HCT116 (cell line): Measurements from ENCODE around the gene FMNL1. TPM values are rescaled to one million over a fixed set of nuclear protein-coding genes. Genes with fewer than 3 reads are reported as not detected.
A peak's percentile ranks its signal among the peaks of the same experiment; 100 is the strongest.

Experiments used
- ATAC-seq: fragments of 200-7000 bp; cut with Tn5 transposase; 2 replicates; pipeline ENCODE4 v1.9.1; 2020; ENCODE audit warnings: mild to moderate bottlenecking, moderate library complexity
- BruUV-seq: library from RNA; stranded (reverse); fragments of 400-500 nt; replicated peaks from 2 replicates; lab custom pipeline; 2021; lab: Mats Ljungman, UMichigan
- CTCF ChIA-PET: fragments of 300-600 bp; sonication (Branson Sonifier 250); formaldehyde crosslinking; loops from one replicate; lab custom pipeline; 2021; ENCODE audit warnings: antibody characterized with exemption; lab: Charles Lee
- POLR2A ChIA-PET: fragments of 300-600, 350-600 bp; sonication (Branson Sonifier 250); formaldehyde crosslinking; loops from one replicate; lab custom pipeline; 2021; ENCODE audit warnings: antibody characterized with exemption; lab: Charles Lee
- RAD21 ChIA-PET, 2 experiments: fragments of 300-600 bp; sonication (Branson Sonifier 250); formaldehyde crosslinking; loops; one replicate each; lab custom pipeline; 2023; ENCODE audit warnings: low total read pairs in 2 of 2; ENCODE audit not compliant: uncharacterized antibody in 2 of 2, unreplicated experiment in 2 of 2, low non-redundant PET in 1 of 2; lab: Charles Lee
- DNase-seq: peaks from one replicate; pipeline ENCODE4 v3.0.0-alpha.2; 2010; ENCODE audit warnings: low read depth, low spot score
- H2AFZ ChIP-seq: fragments of 200-600 bp; shearing (Covaris generic), sonication (generic); 2 replicates; pipeline ENCODE4 v1.6.1; 2017; ENCODE audit warnings: low read depth, mixed run types, mixed read lengths, antibody characterized with exemption, low read length; ENCODE audit not compliant: poor library complexity, severe bottlenecking
- H3K27ac ChIP-seq: 2 replicates; pipeline ENCODE4 v1.5.1; 2012; ENCODE audit warnings: low read depth, low read length
- H3K27me3 ChIP-seq: fragments of 200-600 bp; sonication (generic); 2 replicates; pipeline ENCODE4 v1.6.1; 2016; ENCODE audit warnings: mixed run types, low read length, mixed read lengths; ENCODE audit not compliant: insufficient read depth
- H3K36me3 ChIP-seq, 2 experiments: fragments of 200-500 bp in 1 of 2; fragments of 200-600 bp in 1 of 2; sonication (Bioruptor generic) in 1 of 2; sonication (generic) in 1 of 2; 2 replicates each; pipeline versions ENCODE4 v1.5.1 to v1.6.1; 2014 to 2016; ENCODE audit warnings: low read length in 2 of 2, inconsistent platforms in 1 of 2, mixed read lengths in 1 of 2, mixed run types in 1 of 2; ENCODE audit not compliant: insufficient read depth in 2 of 2, control insufficient read depth in 1 of 2
- H3K4me1 ChIP-seq, 2 experiments: fragments of 200-600 bp in 1 of 2; sonication (generic) in 1 of 2; 2 replicates each; pipeline versions ENCODE4 v1.5.1 to v1.6.1; 2012 to 2017; ENCODE audit warnings: low read length in 2 of 2, inconsistent platforms in 1 of 2, mild to moderate bottlenecking in 1 of 2, mixed read lengths in 1 of 2, mixed run types in 1 of 2, moderate library complexity in 1 of 2; ENCODE audit not compliant: insufficient read depth in 2 of 2, control insufficient read depth in 1 of 2
- H3K4me2 ChIP-seq: fragments of 200-600 bp; sonication (generic); 2 replicates; pipeline ENCODE4 v1.6.1; 2017; ENCODE audit warnings: mixed run types, low read length, mixed read lengths
- H3K4me3 ChIP-seq, 2 experiments: fragments of 200-600 bp in 1 of 2; sonication (generic) in 1 of 2; replicated peaks in 1 of 2; 2 replicates each; pipeline ENCODE4 v1.5.1; 2011 to 2016; ENCODE audit warnings: low read length in 2 of 2, control low read depth in 1 of 2, low read depth in 1 of 2, mild to moderate bottlenecking in 1 of 2, mixed read lengths in 1 of 2, mixed run types in 1 of 2
- H3K79me2 ChIP-seq: fragments of 200-600 bp; sonication (generic); 2 replicates; pipeline ENCODE4 v1.6.1; 2017; ENCODE audit warnings: mild to moderate bottlenecking, mixed run types, low read length, moderate library complexity, mixed read lengths; ENCODE audit not compliant: insufficient read depth
- H3K9ac ChIP-seq: fragments of 200-600 bp; sonication (generic); 2 replicates; pipeline ENCODE4 v1.6.1; 2016; ENCODE audit warnings: low read length, mixed read lengths
- H3K9me2 ChIP-seq: fragments of 200-600 bp; sonication (generic), shearing (Covaris generic); 2 replicates; pipeline ENCODE4 v1.6.1; 2017; ENCODE audit warnings: mixed run types, mild to moderate bottlenecking, moderate library complexity; ENCODE audit not compliant: insufficient read depth
- H3K9me3 ChIP-seq, 2 experiments: fragments of 200-500 bp in 1 of 2; fragments of 200-600 bp in 1 of 2; sonication (Bioruptor generic) in 1 of 2; sonication (generic) in 1 of 2; 2 replicates each; pipeline ENCODE4 v1.6.1; 2014 to 2017; ENCODE audit warnings: low read length in 2 of 2, mixed read lengths in 2 of 2, inconsistent platforms in 1 of 2, low read depth in 1 of 2, mild to moderate bottlenecking in 1 of 2, mixed run types in 1 of 2, moderate library complexity in 1 of 2; ENCODE audit not compliant: control insufficient read depth in 1 of 2, insufficient read depth in 1 of 2
- H4K20me1 ChIP-seq: fragments of 200-600 bp; sonication (generic), shearing (Covaris generic); 2 replicates; pipeline ENCODE4 v1.6.1; 2017; ENCODE audit warnings: mixed run types, mild to moderate bottlenecking, moderate library complexity; ENCODE audit not compliant: insufficient read depth
- CEBPB ChIP-seq: IDR thresholded peaks from 2 replicates; pipeline ENCODE4 v1.6.1; 2012; ENCODE audit warnings: low read depth
- EZH2 ChIP-seq: fragments of 200-600 bp; sonication (generic); IDR thresholded peaks from 2 replicates; pipeline ENCODE4 v1.6.1; 2017; ENCODE audit warnings: antibody characterized with exemption, mixed run types
- EZH2phosphoT487 ChIP-seq: fragments of 200-600 bp; IDR thresholded peaks from 2 replicates; pipeline ENCODE4 v1.6.1; 2018; ENCODE audit warnings: antibody characterized with exemption, borderline replicate concordance
- FOSL1 ChIP-seq: IDR thresholded peaks from 2 replicates; pipeline ENCODE4 v1.6.1; 2012; ENCODE audit warnings: low read depth
- JUND ChIP-seq: IDR thresholded peaks from 2 replicates; pipeline ENCODE4 v1.6.1; 2012
- POLR2AphosphoS5 ChIP-seq: IDR thresholded peaks from 2 replicates; pipeline ENCODE4 v1.6.1; 2011; ENCODE audit warnings: mild to moderate bottlenecking, low read depth, low read length, moderate library complexity
- RAD21 ChIP-seq: IDR thresholded peaks from 2 replicates; pipeline ENCODE4 v1.6.1; 2012; ENCODE audit warnings: low read depth, mild to moderate bottlenecking
- SIN3A ChIP-seq: IDR thresholded peaks from 2 replicates; pipeline ENCODE4 v1.6.1; 2012; ENCODE audit warnings: low read depth
- SP1 ChIP-seq: IDR thresholded peaks from 2 replicates; pipeline ENCODE4 v1.6.1; 2012; ENCODE audit warnings: low read depth
- SRF ChIP-seq: IDR thresholded peaks from 2 replicates; pipeline ENCODE4 v1.6.1; 2012; ENCODE audit warnings: low read depth
- TCF7L2 ChIP-seq: IDR thresholded peaks from 2 replicates; pipeline ENCODE4 v1.7.0; 2011; ENCODE audit warnings: borderline replicate concordance, inconsistent platforms; ENCODE audit not compliant: insufficient read depth, insufficient read length; ENCODE audit errors: extremely low read depth
- ZFX ChIP-seq: fragments of 450-650 bp; IDR thresholded peaks from 2 replicates; pipeline ENCODE4 v1.6.1; 2017
- ZNF274 ChIP-seq: fragments of 200-500 bp; sonication (Bioruptor generic); IDR thresholded peaks from 2 replicates; pipeline ENCODE4 v1.6.1; 2014; ENCODE audit warnings: mild to moderate bottlenecking, low read depth, low read length, inconsistent platforms
- intact Hi-C: fragments of 100-400 bp; cut with micrococcal nuclease; formaldehyde crosslinking; loops from 2 replicates; pipeline ENCODE4 v1.10.0; 2022
- total RNA-seq: library from RNA; stranded (reverse); gene quantifications from one replicate; pipeline ENCODE4 v1.2.1, GENCODE V29; 2021; ENCODE audit not compliant: unreplicated experiment
- TF ChIP-seq, protein P1 (sequence below), 3 experiments: fragments of 200-600 bp in 1 of 3; sonication (generic) in 1 of 3; IDR thresholded peaks in 2 of 3; conservative IDR thresholded peaks in 1 of 3; 2 replicates each; pipeline ENCODE4 v1.5.1; 2012 to 2017; ENCODE audit warnings: low read depth in 2 of 3, low read length in 2 of 3, antibody characterized with exemption in 1 of 3, borderline replicate concordance in 1 of 3, control low read depth in 1 of 3, mild to moderate bottlenecking in 1 of 3, mixed read lengths in 1 of 3, mixed run types in 1 of 3, moderate library complexity in 1 of 3; ENCODE audit not compliant: insufficient read depth in 1 of 3
- TF ChIP-seq, protein P2 (sequence below): IDR thresholded peaks from 2 replicates; pipeline ENCODE4 v1.6.1; 2012
- TF ChIP-seq, protein P3 (sequence below): IDR thresholded peaks from 2 replicates; pipeline ENCODE4 v1.6.1; 2012
- TF ChIP-seq, protein P4 (sequence below): IDR thresholded peaks from 2 replicates; pipeline ENCODE4 v1.6.1; 2011; ENCODE audit warnings: mild to moderate bottlenecking, low read length, moderate library complexity; ENCODE audit not compliant: insufficient replicate concordance; ENCODE audit errors: extremely low read depth

Gene FMNL1
- total RNA-seq, 1 experiment from 2014 or later, result 8.2 TPM

DNA sequence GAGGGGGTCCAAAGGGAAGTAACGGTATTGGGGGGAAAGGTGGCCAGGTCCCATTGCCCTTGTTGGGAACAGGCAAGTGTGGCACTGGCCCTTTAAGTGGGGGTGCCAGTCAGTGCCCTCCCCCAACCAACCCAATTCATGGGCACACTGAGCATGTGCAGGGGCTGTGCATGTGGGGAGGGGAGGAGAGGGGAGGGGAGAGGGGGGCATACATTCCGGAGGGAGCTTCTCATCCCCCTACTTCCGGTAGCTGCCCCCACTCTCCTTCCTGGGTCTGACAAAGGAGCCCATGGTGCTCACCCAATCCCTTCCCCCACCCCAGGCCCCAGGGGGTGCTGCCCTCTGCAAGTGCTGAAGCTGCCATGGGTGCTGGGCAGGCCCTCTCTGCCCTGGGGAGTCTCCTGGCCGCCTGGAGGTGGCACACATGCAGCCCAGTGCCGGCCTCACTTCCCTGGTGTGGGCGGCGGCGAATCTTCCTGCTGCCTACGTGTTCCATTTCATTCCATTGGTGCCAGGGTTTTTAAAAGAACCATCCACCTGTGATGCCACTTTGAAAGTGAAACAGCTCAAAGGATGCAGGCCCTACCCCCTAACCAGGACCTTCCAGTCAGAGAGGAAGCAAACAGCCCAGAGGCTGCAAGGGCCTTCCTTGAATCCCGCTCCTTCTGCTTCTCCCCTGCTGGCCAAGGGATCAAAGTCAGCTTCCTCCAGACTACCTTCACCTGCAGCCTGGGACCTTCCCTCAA is 49.0 kb upstream of the FMNL1 start:
- POLR2A ChIA-PET, result interaction anchor here (0.7 to 7.0 kb wide), 10 partner anchors 10 to 181 kb away, joined by 3 to 176 read pairs (median 8); partner anchors contain the start of genes ACBD4, HEXIM1 and HEXIM2
- H4K20me1 ChIP-seq, result no peaks in the 10 kb centered on the region
- H3K4me1 ChIP-seq, result peaks cover 68 to 70% of the 10 kb centered on the region in 2 experiments
- H3K4me3 ChIP-seq, result peak overlapping the region; percentile 28 to 60
- H3K27ac ChIP-seq, result peak overlapping the region; percentile 99
- intact Hi-C loops, result loop anchor here (1.0 to 2.0 kb wide), 2 partner anchors 11 to 24 kb away; partner anchors contain the start of genes HEXIM1 and HEXIM2
- no peaks in the 10 kb centered on the region for H3K79me2 ChIP-seq
- CTCF ChIA-PET, result interaction anchor here (0.9 to 4.4 kb wide), 7 partner anchors 9 to 253 kb away, joined by 3 to 36 read pairs (median 9); partner anchors contain the start of genes ACBD4, HEXIM1 and HEXIM2
- DNase-seq, result peak; percentile 87
- H3K36me3 ChIP-seq, result no peaks in the 10 kb centered on the region
- peak overlapping the region; percentile 98 for H3K4me2 ChIP-seq
- BruUV-seq, result TSS peak; percentile 88
- no peaks in the 10 kb centered on the region for H3K9me2 ChIP-seq
- RAD21 ChIA-PET, result interaction anchor here (0.5 to 1.9 kb wide), 5 partner anchors 11 to 141 kb away, joined by 3 to 7 read pairs (median 5); partner anchors contain the start of genes HEXIM2 (in 2 of the 2) and HEXIM1 (in 1 of the 2)
- H3K9me3 ChIP-seq, result no peaks in the 10 kb centered on the region
- no peak overlapping the region for H2AFZ ChIP-seq
- ATAC-seq, result peak; percentile 78
- H3K9ac ChIP-seq, result peak overlapping the region; percentile 81
- H3K27me3 ChIP-seq, result no peaks in the 10 kb centered on the region
- TF ChIP-seq, protein P1, sequence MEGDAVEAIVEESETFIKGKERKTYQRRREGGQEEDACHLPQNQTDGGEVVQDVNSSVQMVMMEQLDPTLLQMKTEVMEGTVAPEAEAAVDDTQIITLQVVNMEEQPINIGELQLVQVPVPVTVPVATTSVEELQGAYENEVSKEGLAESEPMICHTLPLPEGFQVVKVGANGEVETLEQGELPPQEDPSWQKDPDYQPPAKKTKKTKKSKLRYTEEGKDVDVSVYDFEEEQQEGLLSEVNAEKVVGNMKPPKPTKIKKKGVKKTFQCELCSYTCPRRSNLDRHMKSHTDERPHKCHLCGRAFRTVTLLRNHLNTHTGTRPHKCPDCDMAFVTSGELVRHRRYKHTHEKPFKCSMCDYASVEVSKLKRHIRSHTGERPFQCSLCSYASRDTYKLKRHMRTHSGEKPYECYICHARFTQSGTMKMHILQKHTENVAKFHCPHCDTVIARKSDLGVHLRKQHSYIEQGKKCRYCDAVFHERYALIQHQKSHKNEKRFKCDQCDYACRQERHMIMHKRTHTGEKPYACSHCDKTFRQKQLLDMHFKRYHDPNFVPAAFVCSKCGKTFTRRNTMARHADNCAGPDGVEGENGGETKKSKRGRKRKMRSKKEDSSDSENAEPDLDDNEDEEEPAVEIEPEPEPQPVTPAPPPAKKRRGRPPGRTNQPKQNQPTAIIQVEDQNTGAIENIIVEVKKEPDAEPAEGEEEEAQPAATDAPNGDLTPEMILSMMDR (IDR thresholded peaks at IDR 0.05 in 2 of 3, conservative IDR thresholded peaks at IDR 0.05 in 1 of 3; ENCODE audit: borderline replicate concordance in 1 of 3, insufficient read depth in 1 of 3, low read depth in 2 of 3, low read length in 2 of 3), result peak in 2 of 3 experiments; percentile 13 to 18; a peak in 1 of 6 replicates
- TF ChIP-seq SIN3A, result no peak
- no peak for TF ChIP-seq CEBPB
- no peak for TF ChIP-seq SRF
- TF ChIP-seq, protein P2, sequence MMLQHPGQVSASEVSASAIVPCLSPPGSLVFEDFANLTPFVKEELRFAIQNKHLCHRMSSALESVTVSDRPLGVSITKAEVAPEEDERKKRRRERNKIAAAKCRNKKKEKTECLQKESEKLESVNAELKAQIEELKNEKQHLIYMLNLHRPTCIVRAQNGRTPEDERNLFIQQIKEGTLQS, result no peak
- peak; percentile 71 for TF ChIP-seq POLR2AphosphoS5
- TF ChIP-seq ZFX, result peak; percentile 20; the same call in 1 of the 2 replicates
- no peak for TF ChIP-seq EZH2
- peak; percentile 64 for TF ChIP-seq TCF7L2
- TF ChIP-seq JUND, result no peak; the same call in 1 of the 2 replicates
- TF ChIP-seq ZNF274, result no peak
- TF ChIP-seq FOSL1, result no peak
- TF ChIP-seq RAD21, result no peak
- TF ChIP-seq EZH2phosphoT487, result no peak
- TF ChIP-seq, protein P3, sequence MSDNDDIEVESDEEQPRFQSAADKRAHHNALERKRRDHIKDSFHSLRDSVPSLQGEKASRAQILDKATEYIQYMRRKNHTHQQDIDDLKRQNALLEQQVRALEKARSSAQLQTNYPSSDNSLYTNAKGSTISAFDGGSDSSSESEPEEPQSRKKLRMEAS, result peak; percentile 84
- TF ChIP-seq SP1, result peak; percentile 89
- TF ChIP-seq, protein P4, sequence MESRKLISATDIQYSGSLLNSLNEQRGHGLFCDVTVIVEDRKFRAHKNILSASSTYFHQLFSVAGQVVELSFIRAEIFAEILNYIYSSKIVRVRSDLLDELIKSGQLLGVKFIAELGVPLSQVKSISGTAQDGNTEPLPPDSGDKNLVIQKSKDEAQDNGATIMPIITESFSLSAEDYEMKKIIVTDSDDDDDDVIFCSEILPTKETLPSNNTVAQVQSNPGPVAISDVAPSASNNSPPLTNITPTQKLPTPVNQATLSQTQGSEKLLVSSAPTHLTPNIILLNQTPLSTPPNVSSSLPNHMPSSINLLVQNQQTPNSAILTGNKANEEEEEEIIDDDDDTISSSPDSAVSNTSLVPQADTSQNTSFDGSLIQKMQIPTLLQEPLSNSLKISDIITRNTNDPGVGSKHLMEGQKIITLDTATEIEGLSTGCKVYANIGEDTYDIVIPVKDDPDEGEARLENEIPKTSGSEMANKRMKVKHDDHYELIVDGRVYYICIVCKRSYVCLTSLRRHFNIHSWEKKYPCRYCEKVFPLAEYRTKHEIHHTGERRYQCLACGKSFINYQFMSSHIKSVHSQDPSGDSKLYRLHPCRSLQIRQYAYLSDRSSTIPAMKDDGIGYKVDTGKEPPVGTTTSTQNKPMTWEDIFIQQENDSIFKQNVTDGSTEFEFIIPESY, result no peak
